Aortic smooth muscle cell (primary cell): ENCODE measurements around the gene RAD18. TPM values are rescaled to one million over a fixed set of nuclear protein-coding genes. Genes with fewer than 3 reads are reported as not detected.

ENCODE experiments used
- total RNA-seq: library from RNA; depleted of rRNA; stranded (reverse); fragments of >200 nt; gene quantifications from 2 replicates; pipeline ENCODE4 v1.2.3, GENCODE V29; 2014

Gene RAD18, protein sequence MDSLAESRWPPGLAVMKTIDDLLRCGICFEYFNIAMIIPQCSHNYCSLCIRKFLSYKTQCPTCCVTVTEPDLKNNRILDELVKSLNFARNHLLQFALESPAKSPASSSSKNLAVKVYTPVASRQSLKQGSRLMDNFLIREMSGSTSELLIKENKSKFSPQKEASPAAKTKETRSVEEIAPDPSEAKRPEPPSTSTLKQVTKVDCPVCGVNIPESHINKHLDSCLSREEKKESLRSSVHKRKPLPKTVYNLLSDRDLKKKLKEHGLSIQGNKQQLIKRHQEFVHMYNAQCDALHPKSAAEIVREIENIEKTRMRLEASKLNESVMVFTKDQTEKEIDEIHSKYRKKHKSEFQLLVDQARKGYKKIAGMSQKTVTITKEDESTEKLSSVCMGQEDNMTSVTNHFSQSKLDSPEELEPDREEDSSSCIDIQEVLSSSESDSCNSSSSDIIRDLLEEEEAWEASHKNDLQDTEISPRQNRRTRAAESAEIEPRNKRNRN
- 8.6 and 9.6 TPM in 2 replicates for total RNA-seq

DNA sequence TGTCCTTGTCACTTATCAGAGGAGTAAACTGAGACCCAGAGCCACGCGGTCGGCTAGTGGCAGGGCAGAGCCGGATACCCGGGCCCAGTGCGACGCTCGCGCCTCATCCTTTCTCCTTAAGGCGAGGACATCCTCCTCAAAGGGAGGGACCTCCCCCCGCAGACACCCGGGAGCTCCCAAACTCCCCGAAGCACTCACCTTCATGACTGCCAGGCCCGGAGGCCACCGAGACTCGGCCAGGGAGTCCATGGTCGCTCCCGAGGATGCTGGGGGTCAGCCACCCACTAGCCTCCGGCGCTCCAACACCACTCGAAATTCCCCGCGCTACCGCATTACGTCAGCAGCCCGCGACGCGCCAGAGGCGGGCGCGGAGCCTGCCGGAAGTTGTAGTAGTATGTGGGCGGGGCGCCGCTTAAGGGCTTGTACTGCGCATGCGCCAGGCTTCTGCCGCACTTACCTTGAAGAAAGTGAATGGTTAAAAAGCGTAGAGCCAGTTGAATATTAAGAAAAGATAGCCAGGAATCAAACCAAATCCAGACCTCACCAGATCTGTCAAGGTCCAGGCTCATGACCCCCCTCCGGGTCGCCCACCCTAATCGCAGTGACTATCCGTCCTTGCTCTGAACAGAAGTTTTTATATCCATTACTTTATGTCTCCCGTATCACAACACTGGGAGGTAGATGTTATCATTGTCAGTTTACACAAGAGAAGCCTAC lies at the start of gene RAD18:
TSS of gene RAD18 (minus strand) at position 336 of the 717 bp plus-strand sequence. CDS start at position 249, 87 bp downstream.

Other genes starting within 250 kb of the RAD18 start
- not detected in 2 replicates for gene CAV3, start 229.7 kb downstream of the RAD18 start, total RNA-seq
- 0.37 and 0.79 TPM in 2 replicates for gene OXTR, start 193.9 kb downstream of the RAD18 start, total RNA-seq